ENCODE results near the gene TGM2. TPM values are rescaled to one million over a fixed set of nuclear protein-coding genes. Genes with fewer than 3 reads are reported as not detected.

Gene TGM2
- total RNA-seq, 1 experiment from 2014 or later: 108 TPM

- peak; percentile 88 for DNase-seq (ENCODE audit: low read depth)
These were observed 19.9 kb downstream of the TGM2 start for GRCh38 chr20:38144974-38145728.

- DNase-seq (ENCODE audit: low read depth): no peak
These were observed 20.5 kb downstream of the TGM2 start for GRCh38 chr20:38144598-38144973.

- DNase-seq (ENCODE audit: low read depth): peak; percentile 99
These were observed 21.2 kb downstream of the TGM2 start for GRCh38 chr20:38143646-38144554.

- DNase-seq (ENCODE audit: low read depth): peak; percentile 58
These were observed 21.8 kb downstream of the TGM2 start for GRCh38 chr20:38143238-38143645.

DNA sequence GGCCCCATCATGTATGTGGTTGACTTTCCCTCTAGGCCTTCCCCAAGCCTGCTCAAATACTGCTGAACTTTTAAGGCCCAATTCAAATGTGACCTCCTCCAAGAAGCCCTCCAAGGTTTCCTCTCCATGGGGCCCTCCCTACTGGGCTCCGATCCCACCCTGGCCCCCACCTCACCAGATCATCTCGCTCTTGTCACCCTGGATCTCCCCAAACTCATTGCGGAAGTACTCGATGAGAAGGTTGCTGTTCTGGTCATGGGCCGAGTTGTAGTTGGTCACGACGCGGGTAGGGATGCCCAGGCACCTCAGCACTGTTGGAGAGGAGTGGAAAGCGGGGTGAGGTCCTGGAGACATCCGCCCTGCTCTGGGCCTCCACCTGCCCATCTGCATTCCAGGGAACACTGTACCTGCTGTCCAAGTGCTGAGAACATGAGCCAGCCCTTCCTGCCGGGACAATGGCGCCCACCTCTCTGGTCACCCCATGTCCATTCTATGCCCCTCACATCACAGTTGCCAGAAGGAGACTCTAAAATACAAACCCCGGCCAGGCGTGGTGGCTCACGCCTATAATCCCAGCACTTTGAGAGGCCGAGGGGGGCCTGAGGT, 23.1 kb downstream of the TGM2 start:
- DNase-seq (ENCODE audit: low read depth): no peak

DNA sequence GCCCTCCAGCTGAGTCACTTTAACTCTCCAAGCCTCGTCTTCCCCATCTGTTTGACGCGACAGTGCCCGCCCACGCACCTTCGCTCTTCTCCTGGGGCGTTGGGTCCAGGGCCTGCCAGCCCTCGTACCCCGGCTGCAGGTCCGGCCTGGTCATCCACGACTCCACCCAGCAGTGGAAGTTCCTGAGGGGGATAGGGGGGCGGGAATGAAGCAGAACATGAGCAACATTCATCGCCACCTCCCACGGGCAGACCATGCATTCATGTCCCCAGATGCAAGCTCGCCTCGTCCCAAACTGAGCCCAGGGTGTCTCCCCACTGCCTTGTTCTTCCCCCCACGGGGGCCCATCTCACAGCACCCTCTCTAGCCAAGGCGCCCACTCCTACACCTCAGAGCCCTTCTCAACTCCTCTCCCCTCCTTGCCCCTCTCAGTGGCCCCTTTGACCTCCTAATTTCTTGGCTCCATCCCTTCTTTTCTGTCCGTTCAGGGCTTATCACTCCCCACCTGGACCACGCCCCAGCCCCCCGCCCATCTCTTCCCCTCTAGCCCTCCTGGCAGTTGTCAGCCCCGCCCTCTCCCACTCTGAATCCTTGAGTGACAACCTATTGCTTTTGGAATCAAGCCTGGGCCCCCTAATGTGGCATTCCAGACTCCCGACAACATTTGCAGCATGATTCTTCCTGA, 23.7 kb downstream of the TGM2 start:
- no peak for DNase-seq (ENCODE audit: low read depth)

GRCh38 chr20:38139977-38140753, 24.9 kb downstream of the TGM2 start:
- DNase-seq (ENCODE audit: low read depth): peak; percentile 85

DNA sequence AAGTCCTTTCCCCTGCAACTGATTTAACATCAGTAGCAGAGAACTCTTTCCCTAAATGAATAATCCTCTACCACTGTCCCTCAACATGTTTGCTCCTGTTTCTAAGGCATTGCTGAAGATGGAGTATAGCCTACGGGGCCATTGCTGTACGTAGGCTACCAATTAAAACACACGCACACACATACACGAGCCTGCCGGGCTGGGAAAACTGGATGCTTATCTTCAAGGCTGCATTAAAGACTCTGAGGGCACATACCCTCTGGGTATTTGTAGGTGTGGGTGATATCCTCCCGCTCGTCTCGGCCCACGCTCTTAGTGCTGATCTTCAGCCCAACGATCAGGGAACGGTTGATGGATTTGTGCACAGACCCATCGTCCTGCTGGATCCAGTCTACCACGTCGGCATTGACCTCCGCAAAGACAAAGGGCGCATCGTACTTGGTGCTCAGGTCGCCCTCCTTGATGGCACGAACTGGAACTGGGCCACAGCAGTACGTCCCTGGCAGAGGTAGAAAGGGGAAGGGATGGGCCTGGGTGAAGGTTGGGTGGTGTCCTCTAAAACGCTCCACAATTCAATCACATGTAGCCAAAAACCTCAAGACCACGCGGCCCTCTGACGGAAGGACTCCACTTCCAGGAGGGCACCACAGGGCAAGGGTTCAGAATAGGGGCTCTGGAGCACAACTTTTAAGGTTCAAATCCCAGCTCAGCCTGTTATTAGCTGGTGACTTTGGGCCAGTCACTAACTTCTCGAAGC, 25.7 kb downstream of the TGM2 start:
- no peak for DNase-seq (ENCODE audit: low read depth)

GRCh38 chr20:38138086-38138778, 26.8 kb downstream of the TGM2 start:
- DNase-seq (ENCODE audit: low read depth): no peak

- no peak for DNase-seq (ENCODE audit: low read depth)
These were observed 27.5 kb downstream of the TGM2 start for GRCh38 chr20:38137441-38138037.

DNA sequence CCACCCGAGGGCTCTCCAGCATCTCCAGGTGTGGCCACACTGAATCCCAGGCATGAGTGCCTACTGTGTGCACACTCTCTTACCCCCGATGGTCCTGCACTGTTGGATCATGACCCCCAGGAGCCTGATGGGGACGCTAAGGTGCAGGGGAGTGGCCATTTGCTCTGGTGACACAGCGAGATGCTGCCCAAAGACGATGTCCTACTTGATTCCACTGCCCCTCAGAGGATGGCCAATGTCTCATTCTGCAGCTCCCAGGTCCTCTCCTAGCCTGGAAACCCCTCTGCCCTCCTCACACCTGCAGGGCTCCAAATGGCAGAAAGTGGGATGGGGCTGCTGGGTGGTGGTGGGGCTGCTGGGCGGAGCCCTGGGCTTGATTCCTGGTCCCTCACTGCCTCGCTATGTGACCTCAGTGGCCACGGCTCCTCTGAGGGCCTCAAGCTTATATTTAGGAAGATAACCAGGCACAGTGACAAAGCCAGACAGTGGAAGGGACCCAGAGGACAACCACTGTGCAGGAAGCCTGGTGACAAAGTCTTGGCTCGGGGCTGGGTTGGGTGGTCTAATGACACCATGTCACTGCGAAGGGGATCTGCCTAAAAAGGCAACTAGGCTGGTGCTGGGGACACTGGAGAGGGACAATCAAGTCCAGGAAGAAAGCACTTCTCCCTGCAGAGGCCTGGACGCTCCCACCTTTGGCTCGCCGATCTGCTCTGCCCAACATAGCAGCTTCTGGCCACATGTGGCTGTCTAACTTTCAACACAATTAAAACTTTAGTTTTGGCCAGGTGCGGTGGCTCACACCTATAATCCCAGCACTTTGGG, 28.4 kb downstream of the TGM2 start:
- no peak for DNase-seq (ENCODE audit: low read depth)

- no peak for DNase-seq (ENCODE audit: low read depth)
These were observed 29.2 kb downstream of the TGM2 start for GRCh38 chr20:38135651-38136420.

DNA sequence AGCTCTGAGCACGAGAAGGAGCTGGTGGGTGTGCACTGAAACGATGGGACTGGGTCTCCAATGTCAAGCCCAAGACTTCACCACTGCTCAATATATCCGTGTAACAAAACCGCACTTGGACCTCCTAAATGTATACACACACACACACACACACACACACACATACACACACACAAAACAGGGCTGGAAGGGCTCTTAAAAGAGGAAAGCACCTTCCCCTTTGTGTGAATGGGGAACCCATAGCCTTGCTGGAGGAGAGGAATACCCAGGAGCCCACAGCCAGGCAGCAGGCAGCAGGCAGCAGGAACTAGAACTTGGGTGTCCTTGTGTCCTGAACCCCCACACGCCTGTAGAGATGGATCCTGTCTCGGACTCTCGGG, 29.8 kb downstream of the TGM2 start:
- DNase-seq (ENCODE audit: low read depth): peak; percentile 45

- peak; percentile 98 for DNase-seq (ENCODE audit: low read depth)
These were observed 30.4 kb downstream of the TGM2 start for GRCh38 chr20:38134427-38135270.

- peak; percentile 39 for DNase-seq (ENCODE audit: low read depth)
These were observed 31.2 kb downstream of the TGM2 start for GRCh38 chr20:38133680-38134426.

DNA sequence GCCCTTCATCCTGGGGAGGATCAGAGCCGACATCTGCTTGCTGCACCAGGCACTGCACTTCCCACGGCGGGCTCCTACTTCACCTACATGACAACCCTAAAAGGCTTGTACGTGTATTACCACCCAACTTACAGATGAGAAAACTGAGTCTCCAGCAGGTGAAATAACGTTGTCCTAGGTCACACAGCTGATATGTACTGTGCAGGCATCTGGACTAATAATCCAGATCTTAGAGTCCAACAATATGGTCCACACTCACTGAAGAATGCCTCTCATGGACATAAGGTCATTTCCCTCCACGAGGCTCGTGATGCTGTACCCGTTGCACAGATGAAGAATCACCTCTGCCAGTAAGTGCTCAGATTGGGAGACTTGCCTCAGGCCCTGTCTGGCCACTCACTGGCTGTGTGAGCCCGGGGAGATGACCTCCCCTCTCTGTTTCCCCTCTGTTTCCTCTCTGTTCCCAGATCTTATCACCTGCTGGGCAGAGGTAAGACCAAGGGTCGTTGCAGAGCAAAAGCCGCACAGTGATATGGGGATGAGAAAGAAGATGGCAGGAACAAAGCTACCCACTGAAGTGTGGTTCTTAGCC, 32.1 kb downstream of the TGM2 start:
- no peak for DNase-seq (ENCODE audit: low read depth)

Data from M059J (cell line).